ENCODE results near the gene SH2D2A. TPM values are rescaled to one million over a fixed set of nuclear protein-coding genes. Genes with fewer than 3 reads are reported as not detected.

The SH2D2A gene
- polyA plus RNA-seq, 1 donor from 2014 or later: not detected

GRCh38 chr1:156756355-156756754 lies 60.3 kb downstream of the SH2D2A start:
- H3K9me2 ChIP-seq (ENCODE audit: insufficient read depth, low read length): no peaks in the 10 kb centered on the region
- no peak overlapping the region for H3K27ac ChIP-seq (ENCODE audit: low read length)
- H4K20me1 ChIP-seq (ENCODE audit: insufficient read depth): no peaks in the 10 kb centered on the region
- H3K9me3 ChIP-seq (ENCODE audit: low read length): no peaks in the 10 kb centered on the region
- H3K4me2 ChIP-seq (ENCODE audit: low read length): no peak overlapping the region
- no peaks in the 10 kb centered on the region for H3K27me3 ChIP-seq (ENCODE audit: insufficient read depth, low read depth, low read length)
- no peak overlapping the region for H2AFZ ChIP-seq (ENCODE audit: low read depth, low read length)
- H3F3A ChIP-seq (ENCODE audit: insufficient read depth, low read length, poor library complexity, severe bottlenecking): no peaks in the 10 kb centered on the region
- H3K79me2 ChIP-seq (replicated peaks; ENCODE audit: insufficient read depth, low read length): peaks cover 17% of the 10 kb centered on the region
- no peak for TF ChIP-seq TAF1 (IDR thresholded peaks at IDR 0.05; ENCODE audit: low read depth)
- TF ChIP-seq EZH2 (IDR thresholded peaks at IDR 0.05; ENCODE audit: borderline replicate concordance, insufficient read depth, low read length, poor library complexity, severe bottlenecking): no peak
- TF ChIP-seq EP300 (conservative IDR thresholded peaks at IDR 0.05; ENCODE audit: poor library complexity, severe bottlenecking): no peak
- TF ChIP-seq RAD21 (conservative IDR thresholded peaks at IDR 0.05): no peak
- TF ChIP-seq, protein P1, sequence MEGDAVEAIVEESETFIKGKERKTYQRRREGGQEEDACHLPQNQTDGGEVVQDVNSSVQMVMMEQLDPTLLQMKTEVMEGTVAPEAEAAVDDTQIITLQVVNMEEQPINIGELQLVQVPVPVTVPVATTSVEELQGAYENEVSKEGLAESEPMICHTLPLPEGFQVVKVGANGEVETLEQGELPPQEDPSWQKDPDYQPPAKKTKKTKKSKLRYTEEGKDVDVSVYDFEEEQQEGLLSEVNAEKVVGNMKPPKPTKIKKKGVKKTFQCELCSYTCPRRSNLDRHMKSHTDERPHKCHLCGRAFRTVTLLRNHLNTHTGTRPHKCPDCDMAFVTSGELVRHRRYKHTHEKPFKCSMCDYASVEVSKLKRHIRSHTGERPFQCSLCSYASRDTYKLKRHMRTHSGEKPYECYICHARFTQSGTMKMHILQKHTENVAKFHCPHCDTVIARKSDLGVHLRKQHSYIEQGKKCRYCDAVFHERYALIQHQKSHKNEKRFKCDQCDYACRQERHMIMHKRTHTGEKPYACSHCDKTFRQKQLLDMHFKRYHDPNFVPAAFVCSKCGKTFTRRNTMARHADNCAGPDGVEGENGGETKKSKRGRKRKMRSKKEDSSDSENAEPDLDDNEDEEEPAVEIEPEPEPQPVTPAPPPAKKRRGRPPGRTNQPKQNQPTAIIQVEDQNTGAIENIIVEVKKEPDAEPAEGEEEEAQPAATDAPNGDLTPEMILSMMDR (IDR thresholded peaks at IDR 0.05; ENCODE audit: poor library complexity, severe bottlenecking): no peak
- TF ChIP-seq MXI1 (conservative IDR thresholded peaks at IDR 0.05; ENCODE audit: poor library complexity, severe bottlenecking): no peak
- TF ChIP-seq POLR2AphosphoS5 (IDR thresholded peaks at IDR 0.05): no peak
- no peak for TF ChIP-seq SMC3 (conservative IDR thresholded peaks at IDR 0.05; ENCODE audit: poor library complexity)
- TF ChIP-seq, protein P2, sequence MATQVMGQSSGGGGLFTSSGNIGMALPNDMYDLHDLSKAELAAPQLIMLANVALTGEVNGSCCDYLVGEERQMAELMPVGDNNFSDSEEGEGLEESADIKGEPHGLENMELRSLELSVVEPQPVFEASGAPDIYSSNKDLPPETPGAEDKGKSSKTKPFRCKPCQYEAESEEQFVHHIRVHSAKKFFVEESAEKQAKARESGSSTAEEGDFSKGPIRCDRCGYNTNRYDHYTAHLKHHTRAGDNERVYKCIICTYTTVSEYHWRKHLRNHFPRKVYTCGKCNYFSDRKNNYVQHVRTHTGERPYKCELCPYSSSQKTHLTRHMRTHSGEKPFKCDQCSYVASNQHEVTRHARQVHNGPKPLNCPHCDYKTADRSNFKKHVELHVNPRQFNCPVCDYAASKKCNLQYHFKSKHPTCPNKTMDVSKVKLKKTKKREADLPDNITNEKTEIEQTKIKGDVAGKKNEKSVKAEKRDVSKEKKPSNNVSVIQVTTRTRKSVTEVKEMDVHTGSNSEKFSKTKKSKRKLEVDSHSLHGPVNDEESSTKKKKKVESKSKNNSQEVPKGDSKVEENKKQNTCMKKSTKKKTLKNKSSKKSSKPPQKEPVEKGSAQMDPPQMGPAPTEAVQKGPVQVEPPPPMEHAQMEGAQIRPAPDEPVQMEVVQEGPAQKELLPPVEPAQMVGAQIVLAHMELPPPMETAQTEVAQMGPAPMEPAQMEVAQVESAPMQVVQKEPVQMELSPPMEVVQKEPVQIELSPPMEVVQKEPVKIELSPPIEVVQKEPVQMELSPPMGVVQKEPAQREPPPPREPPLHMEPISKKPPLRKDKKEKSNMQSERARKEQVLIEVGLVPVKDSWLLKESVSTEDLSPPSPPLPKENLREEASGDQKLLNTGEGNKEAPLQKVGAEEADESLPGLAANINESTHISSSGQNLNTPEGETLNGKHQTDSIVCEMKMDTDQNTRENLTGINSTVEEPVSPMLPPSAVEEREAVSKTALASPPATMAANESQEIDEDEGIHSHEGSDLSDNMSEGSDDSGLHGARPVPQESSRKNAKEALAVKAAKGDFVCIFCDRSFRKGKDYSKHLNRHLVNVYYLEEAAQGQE (IDR thresholded peaks at IDR 0.05; ENCODE audit: borderline replicate concordance): no peak
- H3K36me3 ChIP-seq (ENCODE audit: insufficient read depth, low read length): no peaks in the 10 kb centered on the region
- H3K9ac ChIP-seq (ENCODE audit: low read length): no peak overlapping the region
- H3K4me3 ChIP-seq (ENCODE audit: low read length): no peak overlapping the region

Other genes starting within 250 kb of the SH2D2A start
- 0.32 TPM in 1 of 2 replicates, not detected in the other for gene IQGAP3, start 244.3 kb downstream of the SH2D2A start, polyA plus RNA-seq
- not detected in 2 replicates for gene TTC24, start 237.1 kb downstream of the SH2D2A start, polyA plus RNA-seq
- gene NAXE, start 225.1 kb downstream of the SH2D2A start, polyA plus RNA-seq: 95.7 and 111 TPM in 2 replicates
- gene GPATCH4, start 215.4 kb downstream of the SH2D2A start, polyA plus RNA-seq: 1.3 and 3.9 TPM in 2 replicates
- 22.9 and 24.6 TPM in 2 replicates for gene HAPLN2, start 197.4 kb downstream of the SH2D2A start, polyA plus RNA-seq
- gene BCAN, start 174.7 kb downstream of the SH2D2A start, polyA plus RNA-seq: 0.58 TPM in 1 of 2 replicates, not detected in the other
- 9.9 and 13.7 TPM in 2 replicates for gene NES, start 139.4 kb downstream of the SH2D2A start, polyA plus RNA-seq
- gene CRABP2, start 111.3 kb downstream of the SH2D2A start, polyA plus RNA-seq: 3.4 and 7.7 TPM in 2 replicates
- gene METTL25B, start 88.4 kb downstream of the SH2D2A start, polyA plus RNA-seq: 11.9 and 13.1 TPM in 2 replicates
- 8.5 and 13.1 TPM in 2 replicates for gene ISG20L2, start 88.1 kb downstream of the SH2D2A start, polyA plus RNA-seq
- gene MRPL24, start 75.8 kb downstream of the SH2D2A start, polyA plus RNA-seq: 34.4 and 56.5 TPM in 2 replicates
- 138 and 146 TPM in 2 replicates for gene HDGF, start 65.2 kb downstream of the SH2D2A start, polyA plus RNA-seq
- gene PRCC, start 49.3 kb downstream of the SH2D2A start, polyA plus RNA-seq: 17.5 and 23.3 TPM in 2 replicates
- gene INSRR, start 42.3 kb upstream of the SH2D2A start, polyA plus RNA-seq: 2.7 and 3.0 TPM in 2 replicates
- gene NTRK1, start 44.0 kb upstream of the SH2D2A start, polyA plus RNA-seq: 4.9 and 7.7 TPM in 2 replicates
- not detected in 2 replicates for gene PEAR1, start 76.9 kb upstream of the SH2D2A start, polyA plus RNA-seq
- not detected in 2 replicates for gene LRRC71, start 103.8 kb upstream of the SH2D2A start, polyA plus RNA-seq
- 33.2 and 42.8 TPM in 2 replicates for gene ARHGEF11, start 228.9 kb upstream of the SH2D2A start, polyA plus RNA-seq